ENCODE data around the gene LEMD3. TPM values are rescaled to one million over a fixed set of nuclear protein-coding genes. Genes with fewer than 3 reads are reported as not detected.
"Not testable (repeated sequence)": the region's sequence is repeated elsewhere in the genome, so short reads cannot be mapped to it uniquely, and the experiment has no call there.

The LEMD3 gene
- total RNA-seq, 2 experiments from 2014 or later, result 29.0 to 45.5 TPM

DNA sequence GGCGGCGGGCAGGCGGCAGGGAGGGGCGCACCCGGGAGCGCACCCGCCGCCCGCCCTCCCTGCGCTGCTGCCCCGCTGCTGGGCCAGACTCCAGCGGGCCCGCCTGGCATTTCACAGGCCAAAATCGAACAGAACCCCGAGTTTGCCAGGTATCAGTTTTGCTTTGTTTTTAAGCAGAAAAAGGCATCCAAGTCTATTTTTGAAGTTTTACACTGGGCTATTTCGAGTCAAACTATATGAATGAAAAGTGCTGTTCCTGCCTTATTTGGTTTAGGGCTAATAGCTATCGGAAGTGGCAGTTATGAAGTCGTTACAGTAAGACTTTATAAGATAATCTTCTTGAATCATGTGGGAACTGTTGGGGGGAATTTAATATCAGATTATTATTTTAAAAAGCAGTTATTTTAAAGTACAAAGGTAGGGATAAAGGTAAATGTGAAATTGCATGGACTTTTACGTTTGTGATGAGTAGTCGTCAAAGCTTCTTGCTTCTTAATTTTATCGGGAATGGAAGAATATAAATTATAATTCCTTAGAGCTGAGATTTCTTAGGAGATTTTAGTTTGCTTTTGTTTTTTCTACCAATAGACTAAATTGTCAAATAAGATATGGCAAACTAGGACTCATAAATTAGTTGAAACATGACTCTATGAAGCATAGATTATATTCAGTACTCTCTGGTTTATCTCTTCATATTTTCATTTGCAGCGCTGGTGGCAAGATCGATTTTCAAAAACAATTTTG lies 110.2 kb downstream of the LEMD3 start:
- Histone ChIP-seq H3K79me2 (ENCODE audit: insufficient read depth, low read depth, low read length) (no peaks in the 10 kb centered on the region), H3K9me3 (ENCODE audit: low read length) (no peaks in the 10 kb centered on the region), H3K36me3 (ENCODE audit: insufficient read depth, low read length) (no peaks in the 10 kb centered on the region), H3K4me3 (ENCODE audit: low read depth, low read length, poor library complexity, severe bottlenecking) (no peak overlapping the region), H2AFZ (ENCODE audit: low read length) (no peak overlapping the region), H4K20me1 (ENCODE audit: insufficient read depth, low read length) (no peaks in the 10 kb centered on the region), H3K4me2 (ENCODE audit: low read length) (no peak overlapping the region), H3K27ac (ENCODE audit: low read depth, low read length, poor library complexity, severe bottlenecking) (no peak overlapping the region), H3K9me2 (ENCODE audit: insufficient read depth, low read length) (no peaks in the 10 kb centered on the region), H3K4me1 (ENCODE audit: insufficient read depth, low read length, poor library complexity, severe bottlenecking) (no peaks in the 10 kb centered on the region)
- ChIA-PET POLR2A (no interaction called here), CTCF (ENCODE audit: unreplicated experiment) (no interaction called here)
- intact Hi-C loops (cut with micrococcal nuclease; ENCODE audit: unreplicated experiment), result loop anchor here (10.0 kb wide), 1 partner anchor 385 kb away; no protein-coding TSS in a partner anchor
- no peak for DNase-seq (ENCODE audit: low spot score)
- TF ChIP-seq, protein P1, sequence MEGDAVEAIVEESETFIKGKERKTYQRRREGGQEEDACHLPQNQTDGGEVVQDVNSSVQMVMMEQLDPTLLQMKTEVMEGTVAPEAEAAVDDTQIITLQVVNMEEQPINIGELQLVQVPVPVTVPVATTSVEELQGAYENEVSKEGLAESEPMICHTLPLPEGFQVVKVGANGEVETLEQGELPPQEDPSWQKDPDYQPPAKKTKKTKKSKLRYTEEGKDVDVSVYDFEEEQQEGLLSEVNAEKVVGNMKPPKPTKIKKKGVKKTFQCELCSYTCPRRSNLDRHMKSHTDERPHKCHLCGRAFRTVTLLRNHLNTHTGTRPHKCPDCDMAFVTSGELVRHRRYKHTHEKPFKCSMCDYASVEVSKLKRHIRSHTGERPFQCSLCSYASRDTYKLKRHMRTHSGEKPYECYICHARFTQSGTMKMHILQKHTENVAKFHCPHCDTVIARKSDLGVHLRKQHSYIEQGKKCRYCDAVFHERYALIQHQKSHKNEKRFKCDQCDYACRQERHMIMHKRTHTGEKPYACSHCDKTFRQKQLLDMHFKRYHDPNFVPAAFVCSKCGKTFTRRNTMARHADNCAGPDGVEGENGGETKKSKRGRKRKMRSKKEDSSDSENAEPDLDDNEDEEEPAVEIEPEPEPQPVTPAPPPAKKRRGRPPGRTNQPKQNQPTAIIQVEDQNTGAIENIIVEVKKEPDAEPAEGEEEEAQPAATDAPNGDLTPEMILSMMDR (conservative IDR thresholded peaks at IDR 0.05; ENCODE audit: low read length), result no peak
- TF ChIP-seq EZH2phosphoT487 (IDR thresholded peaks at IDR 0.05; ENCODE audit: borderline replicate concordance, low read depth, low read length), result peak; percentile 25; the same call in 1 of the 2 replicates
- BruUV-seq (replicated peaks), result no TSS peak

DNA sequence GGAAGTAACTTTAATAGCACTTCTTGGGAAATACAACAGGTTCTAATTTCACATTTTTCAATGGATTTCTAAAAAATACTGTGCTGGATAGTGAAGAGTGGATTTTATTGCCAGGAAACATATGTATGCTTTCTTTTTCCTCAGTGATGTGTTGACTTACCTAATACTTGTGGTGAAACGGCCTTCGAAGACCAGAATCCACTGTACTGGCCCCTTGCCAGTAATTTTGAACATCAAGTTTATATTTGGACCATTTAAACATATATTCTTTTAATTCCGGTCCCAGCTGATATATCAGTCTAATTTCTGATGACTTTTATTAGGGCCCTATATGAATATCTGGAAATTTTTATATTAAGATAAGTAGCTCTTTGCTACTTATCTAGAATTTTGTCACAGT lies 110.9 kb downstream of the LEMD3 start:
- ChIA-PET CTCF (ENCODE audit: unreplicated experiment) (no interaction called here), POLR2A (no interaction called here)
- Histone ChIP-seq H3K4me2 (ENCODE audit: low read length) (no peak overlapping the region), H3K9me3 (ENCODE audit: low read length) (no peaks in the 10 kb centered on the region), H3K9me2 (ENCODE audit: insufficient read depth, low read length) (no peaks in the 10 kb centered on the region), H2AFZ (ENCODE audit: low read length) (no peak overlapping the region), H3K79me2 (ENCODE audit: insufficient read depth, low read depth, low read length) (no peaks in the 10 kb centered on the region), H3K4me3 (ENCODE audit: low read depth, low read length, poor library complexity, severe bottlenecking) (no peak overlapping the region), H3K4me1 (ENCODE audit: insufficient read depth, low read length, poor library complexity, severe bottlenecking) (no peaks in the 10 kb centered on the region), H4K20me1 (ENCODE audit: insufficient read depth, low read length) (no peaks in the 10 kb centered on the region), H3K27ac (ENCODE audit: low read depth, low read length, poor library complexity, severe bottlenecking) (no peak overlapping the region), H3K36me3 (ENCODE audit: insufficient read depth, low read length) (no peaks in the 10 kb centered on the region)
- no peak for TF ChIP-seq EZH2phosphoT487 (IDR thresholded peaks at IDR 0.05; ENCODE audit: borderline replicate concordance, low read depth, low read length)
- TF ChIP-seq, protein P1 (conservative IDR thresholded peaks at IDR 0.05; ENCODE audit: low read length), result no peak
- no peak for DNase-seq (ENCODE audit: low spot score)
- intact Hi-C loops (cut with micrococcal nuclease; ENCODE audit: unreplicated experiment), result loop anchor here (10.0 kb wide), 1 partner anchor 386 kb away; no protein-coding TSS in a partner anchor
- no TSS peak for BruUV-seq (replicated peaks)

DNA sequence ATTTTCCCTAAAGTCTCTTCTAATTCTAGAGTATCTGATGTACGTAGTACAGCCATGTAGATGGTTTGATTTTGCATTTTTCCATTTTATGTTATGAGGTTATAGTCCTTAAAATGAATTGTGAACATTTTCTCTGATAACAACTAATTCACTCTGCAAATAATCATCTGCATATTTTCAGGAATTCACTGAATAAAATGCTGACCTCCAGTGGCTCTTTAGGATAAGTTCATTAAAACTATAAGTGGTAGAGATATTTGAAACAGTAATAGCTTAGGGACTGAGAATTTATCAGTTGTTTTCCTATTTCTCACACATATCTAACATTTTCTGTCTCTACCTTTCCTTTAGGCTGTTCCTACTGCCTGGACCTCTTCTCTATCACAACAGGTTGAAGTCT lies 113.5 kb downstream of the LEMD3 start:
- BruUV-seq (replicated peaks), result no TSS peak

DNA sequence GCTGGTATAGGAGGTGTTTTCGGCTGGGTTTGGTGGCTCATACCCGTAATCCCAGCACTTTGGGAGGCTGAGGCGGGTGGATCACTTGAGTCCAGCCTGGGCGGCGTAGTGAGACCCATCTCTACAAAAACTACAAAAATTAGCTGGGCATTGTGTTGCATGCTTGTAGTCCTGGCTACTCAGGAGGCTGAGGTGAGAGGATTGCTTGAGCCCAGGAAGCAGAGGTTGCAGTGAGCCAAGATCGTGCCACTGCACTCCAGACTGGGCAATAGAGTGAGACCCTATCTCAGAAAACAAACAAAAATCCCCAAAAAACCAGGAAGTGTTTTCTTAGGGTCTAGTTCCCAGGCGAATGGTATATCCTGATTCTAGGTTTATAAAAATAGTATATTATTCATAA lies 116.1 kb downstream of the LEMD3 start:
- H3K4me1 ChIP-seq (ENCODE audit: insufficient read depth, low read length, poor library complexity, severe bottlenecking); BruUV-seq (replicated peaks); H4K20me1 ChIP-seq (ENCODE audit: insufficient read depth, low read length); H3K9me3 ChIP-seq (ENCODE audit: low read length); H3K9me2 ChIP-seq (ENCODE audit: insufficient read depth, low read length); H3K4me3 ChIP-seq (ENCODE audit: low read depth, low read length, poor library complexity, severe bottlenecking); H3K79me2 ChIP-seq (ENCODE audit: insufficient read depth, low read depth, low read length); DNase-seq (ENCODE audit: low spot score); H3K4me2 ChIP-seq (ENCODE audit: low read length); H3K27ac ChIP-seq (ENCODE audit: low read depth, low read length, poor library complexity, severe bottlenecking); H3K36me3 ChIP-seq (ENCODE audit: insufficient read depth, low read length); H2AFZ ChIP-seq (ENCODE audit: low read length); CTCF ChIA-PET (ENCODE audit: unreplicated experiment): not testable (repeated sequence)
- intact Hi-C loops (cut with micrococcal nuclease; ENCODE audit: unreplicated experiment), result loop anchor here (10.0 kb wide), 1 partner anchor 391 kb away; no protein-coding TSS in a partner anchor
- POLR2A ChIA-PET, result interaction anchor here (0.8 kb wide), 1 partner anchor 9 kb away, joined by 4 read pairs; no protein-coding TSS in a partner anchor

More for the DNA sequence above, 113.5 kb downstream of the LEMD3 start:
- H3K9me3 ChIP-seq (ENCODE audit: low read length), result no peaks in the 10 kb centered on the region
- H3K4me1 ChIP-seq (ENCODE audit: insufficient read depth, low read length, poor library complexity, severe bottlenecking), result no peaks in the 10 kb centered on the region
- no peak overlapping the region for H3K4me2 ChIP-seq (ENCODE audit: low read length)
- POLR2A ChIA-PET, result no interaction called here
- H4K20me1 ChIP-seq (ENCODE audit: insufficient read depth, low read length), result no peaks in the 10 kb centered on the region
- intact Hi-C loops (cut with micrococcal nuclease; ENCODE audit: unreplicated experiment), result loop anchor here (10.0 kb wide), 1 partner anchor 388 kb away; no protein-coding TSS in a partner anchor
- H3K27ac ChIP-seq (ENCODE audit: low read depth, low read length, poor library complexity, severe bottlenecking), result no peak overlapping the region
- DNase-seq (ENCODE audit: low spot score), result no peak
- no peak for TF ChIP-seq EZH2phosphoT487 (IDR thresholded peaks at IDR 0.05; ENCODE audit: borderline replicate concordance, low read depth, low read length)
- TF ChIP-seq, protein P1 (conservative IDR thresholded peaks at IDR 0.05; ENCODE audit: low read length), result peak; percentile 57
- CTCF ChIA-PET (ENCODE audit: unreplicated experiment), result no interaction called here
- H2AFZ ChIP-seq (ENCODE audit: low read length), result no peak overlapping the region
- no peaks in the 10 kb centered on the region for H3K36me3 ChIP-seq (ENCODE audit: insufficient read depth, low read length)
- no peak overlapping the region for H3K4me3 ChIP-seq (ENCODE audit: low read depth, low read length, poor library complexity, severe bottlenecking)
- no peaks in the 10 kb centered on the region for H3K9me2 ChIP-seq (ENCODE audit: insufficient read depth, low read length)
- H3K79me2 ChIP-seq (ENCODE audit: insufficient read depth, low read depth, low read length), result no peaks in the 10 kb centered on the region
